HG02943 (cell line): ENCODE data around the gene RET.

Experiments used
- ATAC-seq: cut with Tn5 transposase; IDR thresholded peaks from one replicate; pipeline ENCODE4 v1.9.1; 2021; ENCODE audit warnings: mild to moderate bottlenecking, low read depth, moderate library complexity; ENCODE audit not compliant: unreplicated experiment

RET gene

DNA sequence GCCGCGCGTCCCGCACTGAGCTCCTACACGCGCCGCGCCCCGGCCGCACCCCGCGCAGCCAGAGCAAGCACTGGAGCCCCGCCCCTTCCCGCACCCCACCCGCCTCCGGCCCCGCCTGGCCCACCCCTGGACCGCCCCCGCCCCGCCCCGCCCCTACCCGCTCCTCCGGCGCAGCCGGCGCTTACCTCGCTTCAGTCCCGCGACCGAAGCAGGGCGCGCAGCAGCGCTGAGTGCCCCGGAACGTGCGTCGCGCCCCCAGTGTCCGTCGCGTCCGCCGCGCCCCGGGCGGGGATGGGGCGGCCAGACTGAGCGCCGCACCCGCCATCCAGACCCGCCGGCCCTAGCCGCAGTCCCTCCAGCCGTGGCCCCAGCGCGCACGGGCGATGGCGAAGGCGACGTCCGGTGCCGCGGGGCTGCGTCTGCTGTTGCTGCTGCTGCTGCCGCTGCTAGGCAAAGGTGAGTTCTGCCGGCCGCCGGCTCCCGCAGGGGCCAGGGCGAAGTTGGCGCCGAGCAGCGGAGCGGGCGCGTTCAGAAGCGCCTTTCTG lies at the start of gene RET:
RET (plus strand) TSS at position 194 of the 545 bp plus-strand sequence; CDS start at position 384, 190 bp downstream.
- no peak for ATAC-seq

DNA sequence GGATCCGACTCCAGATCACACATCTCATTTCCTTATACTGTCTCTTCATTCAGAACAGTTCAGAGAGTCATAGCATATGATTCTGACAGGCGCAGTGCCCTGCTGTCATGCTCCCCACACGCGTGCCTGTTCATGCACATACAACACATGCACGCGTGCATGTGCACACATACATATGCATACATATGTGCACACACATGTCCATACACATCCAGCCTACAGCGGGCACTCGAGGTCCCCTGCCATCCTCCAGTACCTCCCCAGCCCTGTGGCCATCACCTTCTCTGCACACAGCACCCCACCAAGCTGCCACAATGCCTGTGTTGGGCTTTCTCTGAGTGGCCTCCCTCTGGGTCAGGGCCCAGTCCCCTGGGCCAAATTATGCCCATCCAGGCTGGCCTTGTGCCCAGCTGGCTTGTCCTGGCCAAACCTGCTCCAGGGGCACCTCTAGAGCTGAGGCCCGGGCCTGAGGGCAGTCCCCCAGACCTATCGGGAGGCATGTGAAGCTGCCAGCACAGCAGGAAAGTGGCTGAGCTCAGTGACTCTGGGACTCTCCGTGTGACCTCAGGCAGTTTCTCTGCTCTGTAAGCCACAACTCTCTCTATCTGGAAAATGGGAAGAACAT lies 49.4 kb upstream of the RET start:
- no peak for ATAC-seq

- no peak for ATAC-seq
These were observed 48.7 kb upstream of the RET start for GRCh38 chr10:43028143-43028542.

DNA sequence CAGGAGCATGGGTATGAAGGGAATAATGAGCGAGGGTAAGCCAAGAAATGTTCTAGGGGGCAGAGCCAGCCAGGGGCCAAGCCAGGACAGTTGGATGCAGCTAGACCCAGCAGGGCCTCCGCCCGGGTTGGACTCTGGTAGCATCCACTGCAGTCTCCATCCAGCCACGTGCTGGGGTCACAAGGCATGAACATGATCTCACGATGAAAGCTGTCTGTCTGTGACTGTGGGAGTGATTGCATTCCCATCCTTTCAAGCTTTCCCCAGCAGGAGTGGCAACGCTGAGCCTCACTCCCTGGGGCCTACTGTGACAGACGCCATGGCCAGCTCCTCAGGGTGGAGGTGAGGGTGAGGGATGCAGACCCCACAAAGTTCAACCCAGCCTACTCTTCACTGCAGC lies 47.8 kb upstream of the RET start:
- ATAC-seq, result no peak

GRCh38 chr10:43032613-43033012 lies 44.3 kb upstream of the RET start:
- ATAC-seq, result no peak

DNA sequence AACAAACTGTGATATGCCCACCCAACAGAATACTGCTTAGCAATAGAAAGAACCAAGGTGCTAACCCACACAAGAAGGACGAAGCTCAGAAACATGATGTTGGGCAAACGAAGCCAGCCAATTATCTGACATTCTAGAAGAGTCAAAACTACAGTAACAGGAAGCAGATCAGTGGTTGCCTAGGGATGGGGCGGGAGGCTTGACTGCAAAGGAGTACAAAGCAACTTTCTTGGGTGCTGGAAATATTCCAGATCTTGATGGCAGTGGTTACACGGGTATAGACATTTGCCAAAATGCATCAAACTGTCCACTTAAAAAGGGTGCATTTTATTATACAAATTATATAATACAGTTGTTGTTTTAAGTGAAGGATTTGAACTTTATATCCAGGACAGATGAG lies 41.1 kb upstream of the RET start:
- no peak for ATAC-seq

GRCh38 chr10:43036481-43037428 lies 40.1 kb upstream of the RET start:
- no peak for ATAC-seq

DNA sequence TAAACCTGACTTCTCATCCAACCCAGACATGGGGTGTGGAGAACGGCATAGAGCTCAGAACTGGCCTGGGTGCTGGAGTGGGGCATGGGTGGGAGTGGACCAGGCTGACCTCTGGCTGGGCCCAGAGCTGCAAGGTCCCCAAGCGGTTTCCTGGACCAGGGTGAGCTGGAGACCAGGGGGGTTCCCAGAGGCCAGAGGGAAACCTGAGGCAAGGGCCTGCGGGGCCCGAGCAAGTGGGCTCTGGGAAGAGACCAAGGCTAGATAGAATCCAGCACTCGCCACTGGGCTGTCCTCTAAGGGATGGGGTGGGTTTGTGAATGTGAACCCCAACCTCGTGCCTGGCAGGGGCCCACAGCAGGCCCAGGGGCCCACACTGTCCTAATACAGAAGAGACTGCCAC lies 39.4 kb upstream of the RET start:
- ATAC-seq, result no peak

GRCh38 chr10:43037942-43038782 lies 38.7 kb upstream of the RET start:
- no peak for ATAC-seq

- ATAC-seq, result no peak
These were observed 37.9 kb upstream of the RET start for GRCh38 chr10:43038783-43039623.

DNA sequence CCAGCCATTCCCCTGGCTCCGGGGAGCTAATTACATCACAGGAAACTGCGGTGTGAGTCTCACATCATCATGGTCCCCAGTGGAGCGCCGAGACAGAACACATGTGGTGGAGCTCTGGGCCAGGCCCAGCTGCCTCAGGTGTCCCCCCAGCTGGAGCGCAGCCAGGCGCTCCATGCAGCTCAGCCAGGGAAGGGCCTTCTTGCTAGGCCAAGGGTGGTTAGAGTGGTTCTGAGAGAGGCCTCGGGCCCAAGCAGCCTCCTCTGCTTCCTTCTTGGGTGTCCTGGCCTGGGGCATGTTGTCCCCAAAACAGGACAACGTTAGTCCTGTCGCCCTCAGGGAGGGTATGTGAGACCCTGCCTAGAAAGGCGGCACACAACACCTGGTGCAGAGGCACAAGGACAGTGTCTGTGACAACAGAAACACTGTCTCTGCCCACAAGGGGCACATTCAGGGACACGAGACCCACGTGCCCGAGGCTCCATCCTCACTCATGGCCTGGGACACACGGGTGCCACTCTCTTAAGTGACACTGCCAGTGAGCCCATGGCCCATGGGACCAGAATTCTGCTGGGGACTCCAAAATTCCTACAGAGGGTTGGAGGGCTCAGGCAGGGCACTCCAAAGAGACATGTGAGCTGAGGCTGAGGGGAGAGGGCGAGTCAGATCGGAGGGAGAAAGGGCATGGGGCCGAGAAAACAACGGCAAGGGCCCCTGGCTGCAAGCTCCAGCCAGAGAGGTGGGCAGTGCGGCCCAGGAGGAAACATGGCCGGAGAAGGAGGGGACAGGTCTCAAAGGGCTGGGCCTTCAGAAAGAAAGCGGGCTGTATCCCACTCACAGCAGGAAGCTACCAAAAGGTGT lies 37.0 kb upstream of the RET start:
- ATAC-seq, result no peak

GRCh38 chr10:43040482-43041256 lies 36.2 kb upstream of the RET start:
- no peak for ATAC-seq

DNA sequence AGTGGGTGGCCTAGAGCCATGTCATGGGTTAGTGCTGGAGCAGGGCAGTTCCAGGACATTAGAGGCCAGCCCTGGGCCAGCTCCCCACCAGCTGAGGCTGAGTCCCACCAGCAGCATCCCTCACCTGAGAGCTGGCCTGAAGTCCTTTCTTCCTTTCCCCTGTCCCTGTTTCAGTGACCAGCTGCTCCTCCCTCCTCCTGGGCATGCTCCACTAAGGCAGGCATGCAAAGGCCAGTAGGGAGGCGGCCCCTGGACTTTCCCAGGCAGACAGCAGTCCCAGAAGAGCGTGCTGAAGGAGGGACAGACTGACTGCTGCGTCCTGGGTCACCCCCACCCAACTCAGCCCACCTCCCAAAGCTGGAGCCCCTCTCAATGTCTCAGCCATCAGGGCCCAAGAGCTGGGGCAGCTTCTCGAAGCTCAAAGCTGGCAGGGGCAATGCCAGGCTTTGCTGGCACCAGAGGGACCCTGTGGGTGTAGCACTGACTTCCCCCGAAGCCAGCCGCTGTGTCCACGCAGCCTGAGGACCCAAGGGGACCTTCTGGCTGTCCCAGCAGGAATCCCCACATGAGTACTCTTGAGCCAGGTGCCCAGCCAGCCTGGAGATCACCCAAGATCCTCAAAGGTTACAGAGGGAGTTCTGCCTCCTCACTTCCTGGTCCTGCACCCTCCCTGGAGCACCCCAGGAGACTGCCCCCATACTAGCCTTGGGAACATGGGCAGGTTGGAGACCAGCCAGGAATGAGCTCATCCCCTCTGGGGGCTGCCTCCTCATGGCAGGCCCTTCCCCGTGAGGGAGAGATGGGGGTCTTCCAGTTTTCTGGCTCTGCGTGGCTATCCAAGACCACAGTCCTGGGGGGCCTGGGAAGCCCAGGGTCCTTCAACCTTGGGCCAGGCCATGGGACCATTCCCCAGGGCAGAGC lies 35.2 kb upstream of the RET start:
- ATAC-seq, result no peak

DNA sequence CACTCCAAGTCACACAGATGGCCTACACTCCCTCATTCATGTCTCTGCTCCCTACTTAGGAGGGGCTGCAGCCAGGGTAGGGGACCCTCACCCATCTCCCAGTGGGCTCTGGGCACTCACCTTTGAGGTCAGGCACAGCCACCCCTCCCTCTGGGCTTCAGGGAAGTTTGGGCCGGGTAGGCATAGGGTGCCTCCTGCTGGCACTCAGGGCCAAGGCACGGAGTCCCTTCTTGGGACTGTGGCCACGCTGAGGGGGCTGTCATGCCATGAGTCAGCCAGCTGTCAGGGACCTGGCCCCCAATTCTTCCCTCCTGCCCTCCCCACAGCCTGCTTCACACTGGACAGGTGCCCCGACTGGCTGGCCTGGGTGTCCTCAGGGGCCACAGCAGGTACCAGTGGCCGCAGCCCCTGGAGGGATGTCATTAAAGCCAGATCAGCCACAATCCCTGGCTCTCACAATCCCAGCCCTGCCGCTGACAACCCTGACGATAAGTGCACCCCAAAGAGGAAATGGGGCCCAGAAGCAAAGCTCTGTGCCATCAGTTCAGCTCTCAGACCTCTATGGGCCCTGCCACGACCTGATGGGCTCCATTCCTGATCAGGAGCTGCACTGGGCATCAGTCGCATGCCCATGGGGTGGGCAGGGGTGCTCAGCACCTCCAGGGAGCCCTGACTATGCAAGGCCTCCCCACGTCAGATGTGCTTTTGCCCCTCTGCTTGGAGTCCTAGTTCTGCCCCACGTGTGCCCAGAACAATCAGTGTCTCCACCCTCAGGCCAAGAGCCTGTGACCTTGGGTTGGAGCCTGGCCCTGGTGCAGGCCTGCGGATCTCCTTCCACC lies 34.1 kb upstream of the RET start:
- no peak for ATAC-seq

DNA sequence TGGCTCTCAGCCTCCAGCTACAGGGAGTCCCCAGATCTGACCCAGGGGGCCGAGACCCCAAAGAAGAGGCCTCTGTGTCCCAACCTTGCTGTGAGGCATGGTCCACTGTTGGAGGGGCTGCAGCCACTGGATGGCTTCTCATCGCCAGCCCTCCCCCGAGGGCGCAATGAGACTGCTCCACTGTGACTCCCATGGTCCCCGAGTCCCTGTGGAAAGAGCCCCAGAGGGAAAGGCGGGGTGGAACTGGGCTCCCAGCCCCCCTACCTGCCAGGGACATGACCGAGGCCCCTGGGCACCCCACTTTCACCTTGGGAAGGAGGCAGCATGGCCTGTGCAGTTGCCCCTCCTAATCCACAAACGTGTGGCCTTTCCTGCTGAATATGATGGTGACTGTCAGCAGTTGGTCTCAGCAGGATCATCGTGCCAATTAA lies 33.5 kb upstream of the RET start:
- no peak for ATAC-seq

DNA sequence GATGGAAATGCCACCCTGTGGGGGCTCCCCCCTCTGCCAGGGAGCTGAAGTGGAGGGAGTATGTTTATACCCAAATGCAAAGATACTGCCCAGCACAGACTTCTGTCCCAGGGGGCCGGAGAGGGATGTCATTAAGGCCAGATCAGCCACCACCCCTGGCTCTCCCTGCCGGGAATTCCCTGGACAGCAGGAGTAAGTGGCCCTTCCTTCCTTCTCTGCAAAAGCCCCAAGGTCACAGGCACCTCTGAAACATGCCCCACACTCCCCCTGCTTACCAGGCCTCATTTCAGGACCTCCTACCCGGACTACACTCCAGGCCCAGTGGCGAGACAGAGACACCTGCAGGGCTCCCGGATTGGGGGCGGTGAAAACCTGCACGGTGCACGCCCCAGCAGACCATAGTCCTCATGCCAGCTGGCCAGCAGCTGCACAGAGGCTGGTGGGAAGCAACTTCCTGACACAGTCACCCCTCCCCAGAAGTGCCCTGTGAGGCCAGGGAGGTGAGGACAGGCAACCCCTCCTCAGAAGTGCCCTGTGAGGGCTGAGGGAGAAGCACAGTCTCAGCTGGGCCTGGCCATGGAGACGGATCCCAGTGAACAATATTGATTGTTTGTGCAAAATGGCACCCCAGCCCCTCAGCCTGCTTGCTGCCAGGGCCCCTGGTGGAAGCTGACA lies 33.0 kb upstream of the RET start:
- no peak for ATAC-seq
